HEK293 (cell line): ENCODE measurements around the gene TAGLN2.

ENCODE experiments used
- CTCF ChIA-PET: fragments of 350-600 bp; formaldehyde crosslinking; extraction: SDS; loops from one replicate; lab custom pipeline; 2021; ENCODE audit warnings: antibody characterized with exemption; lab: Yijun Ruan, JAX
- POLR2A ChIA-PET: fragments of 300-600 bp; formaldehyde crosslinking; extraction: SDS; loops from one replicate; lab custom pipeline; 2020; ENCODE audit warnings: antibody characterized with exemption, inconsistent platforms; lab: Yijun Ruan, JAX
- H3K27ac ChIP-seq: fragments of 200-500 bp; sonication (Bioruptor generic); 2 replicates; pipeline ENCODE4 v1.5.1; 2014; ENCODE audit warnings: low read depth, low read length, control low read depth, inconsistent platforms; ENCODE audit errors: extremely low read depth
- H3K36me3 ChIP-seq, 2 experiments: fragments of 200-500 bp in 1 of 2; sonication (Bioruptor generic) in 1 of 2; 1 replicate in 1 of 2; 2 replicates in 1 of 2; pipeline ENCODE4 v1.5.1; 2014 to 2017; ENCODE audit warnings: inconsistent platforms in 2 of 2, low read length in 2 of 2; ENCODE audit not compliant: control insufficient read depth in 2 of 2, insufficient read depth in 1 of 2
- H3K4me1 ChIP-seq: fragments of 200-500 bp; sonication (Bioruptor generic); 2 replicates; pipeline ENCODE4 v1.5.1; 2014; ENCODE audit warnings: mild to moderate bottlenecking, low read length, inconsistent platforms; ENCODE audit not compliant: control insufficient read depth, insufficient read depth
- H3K4me3 ChIP-seq: 2 replicates; pipeline ENCODE4 v1.5.1; 2011; ENCODE audit warnings: low read depth, mild to moderate bottlenecking, control low read depth, low read length, moderate library complexity
- H3K9me3 ChIP-seq: fragments of 200-500 bp; sonication (Bioruptor generic); 2 replicates; pipeline ENCODE4 v1.5.1; 2014; ENCODE audit warnings: low read depth, low read length, inconsistent platforms; ENCODE audit not compliant: control insufficient read depth, insufficient read depth
- OVOL3 ChIP-seq: fragments of 450-650 bp; formaldehyde crosslinking; IDR thresholded peaks from 2 replicates; pipeline ENCODE4 v1.5.1; 2016; ENCODE audit warnings: missing biosample characterization, missing genetic modification characterization
- SCRT2 ChIP-seq: fragments of 450-650 bp; formaldehyde crosslinking; IDR thresholded peaks from 2 replicates; pipeline ENCODE4 v1.5.1; 2016; ENCODE audit warnings: missing biosample characterization, missing genetic modification characterization
- YY2 ChIP-seq: fragments of 450-650 bp; formaldehyde crosslinking; IDR thresholded peaks from 2 replicates; pipeline ENCODE4 v1.5.1; 2016; ENCODE audit warnings: missing biosample characterization, missing genetic modification characterization
- ZBTB21 ChIP-seq: fragments of 450-650 bp; formaldehyde crosslinking; IDR thresholded peaks from 2 replicates; pipeline ENCODE4 v1.5.1; 2017; ENCODE audit warnings: missing biosample characterization, missing genetic modification characterization
- ZBTB48 ChIP-seq: fragments of 450-650 bp; formaldehyde crosslinking; IDR thresholded peaks from 2 replicates; pipeline ENCODE4 v1.5.1; 2016; ENCODE audit warnings: missing biosample characterization, missing genetic modification characterization
- ZBTB7A ChIP-seq: fragments of 450-650 bp; formaldehyde crosslinking; IDR thresholded peaks from 2 replicates; pipeline ENCODE4 v1.5.1; 2016; ENCODE audit warnings: low read depth, missing biosample characterization, missing genetic modification characterization
- ZBTB8A ChIP-seq: fragments of 450-650 bp; formaldehyde crosslinking; IDR thresholded peaks from 2 replicates; pipeline ENCODE4 v1.5.1; 2016; ENCODE audit warnings: missing biosample characterization, missing genetic modification characterization
- ZFP41 ChIP-seq: fragments of 450-650 bp; formaldehyde crosslinking; IDR thresholded peaks from 2 replicates; pipeline ENCODE4 v1.5.1; 2016; ENCODE audit warnings: missing biosample characterization, missing genetic modification characterization, borderline replicate concordance
- ZNF10 ChIP-seq: fragments of 450-650 bp; formaldehyde crosslinking; IDR thresholded peaks from 2 replicates; pipeline ENCODE4 v1.5.1; 2017; ENCODE audit warnings: missing biosample characterization, missing genetic modification characterization
- ZNF211 ChIP-seq: fragments of 450-650 bp; formaldehyde crosslinking; IDR thresholded peaks from 2 replicates; pipeline ENCODE4 v1.5.1; 2016; ENCODE audit warnings: low read depth, missing biosample characterization, missing genetic modification characterization
- ZNF223 ChIP-seq: fragments of 450-650 bp; formaldehyde crosslinking; IDR thresholded peaks from 2 replicates; pipeline ENCODE4 v1.5.1; 2016; ENCODE audit warnings: missing biosample characterization, missing genetic modification characterization
- ZNF23 ChIP-seq: fragments of 450-650 bp; formaldehyde crosslinking; IDR thresholded peaks from 2 replicates; pipeline ENCODE4 v1.5.1; 2016; ENCODE audit warnings: missing biosample characterization, missing genetic modification characterization, borderline replicate concordance
- ZNF266 ChIP-seq: fragments of 450-650 bp; formaldehyde crosslinking; IDR thresholded peaks from 2 replicates; pipeline ENCODE4 v1.5.1; 2016; ENCODE audit warnings: missing biosample characterization, missing genetic modification characterization, low read depth
- ZNF292 ChIP-seq: fragments of 450-650 bp; formaldehyde crosslinking; IDR thresholded peaks from 2 replicates; pipeline ENCODE4 v1.5.1; 2016; ENCODE audit warnings: low read depth, missing biosample characterization, missing genetic modification characterization, borderline replicate concordance
- ZNF324 ChIP-seq: fragments of 450-650 bp; formaldehyde crosslinking; IDR thresholded peaks from 2 replicates; pipeline ENCODE4 v1.5.1; 2016; ENCODE audit warnings: missing biosample characterization, missing genetic modification characterization
- ZNF48 ChIP-seq: fragments of 450-650 bp; formaldehyde crosslinking; IDR thresholded peaks from 2 replicates; pipeline ENCODE4 v1.5.1; 2016; ENCODE audit warnings: missing biosample characterization, missing genetic modification characterization
- ZNF529 ChIP-seq: fragments of 450-650 bp; formaldehyde crosslinking; IDR thresholded peaks from 2 replicates; pipeline ENCODE4 v1.5.1; 2017; ENCODE audit warnings: missing genetic modification characterization, missing biosample characterization; ENCODE audit not compliant: insufficient replicate concordance
- ZNF549 ChIP-seq: fragments of 450-650 bp; IDR thresholded peaks from 2 replicates; pipeline ENCODE4 v1.5.1; 2018; ENCODE audit warnings: missing biosample characterization, missing genetic modification characterization, mild to moderate bottlenecking, inconsistent platforms, moderate library complexity
- ZNF558 ChIP-seq: fragments of 450-650 bp; formaldehyde crosslinking; IDR thresholded peaks from 2 replicates; pipeline ENCODE4 v1.5.1; 2016; ENCODE audit warnings: missing biosample characterization, missing genetic modification characterization
- ZNF571 ChIP-seq: fragments of 450-650 bp; formaldehyde crosslinking; IDR thresholded peaks from 2 replicates; pipeline ENCODE4 v1.5.0; 2017; ENCODE audit warnings: missing biosample characterization, missing genetic modification characterization
- ZNF600 ChIP-seq: fragments of 450-650 bp; formaldehyde crosslinking; IDR thresholded peaks from 2 replicates; pipeline ENCODE4 v1.5.1; 2016; ENCODE audit warnings: missing biosample characterization, missing genetic modification characterization
- ZNF624 ChIP-seq: fragments of 450-650 bp; formaldehyde crosslinking; IDR thresholded peaks from 2 replicates; pipeline ENCODE4 v1.5.1; 2017; ENCODE audit warnings: missing biosample characterization, missing genetic modification characterization
- ZNF843 ChIP-seq: fragments of 450-650 bp; formaldehyde crosslinking; IDR thresholded peaks from 2 replicates; pipeline ENCODE4 v1.5.1; 2016; ENCODE audit warnings: missing biosample characterization, missing genetic modification characterization
- ZXDB ChIP-seq: fragments of 450-650 bp; formaldehyde crosslinking; IDR thresholded peaks from 2 replicates; pipeline ENCODE4 v1.5.1; 2016; ENCODE audit warnings: missing biosample characterization, missing genetic modification characterization
- TF ChIP-seq, protein P1 (sequence below): fragments of 450-650 bp; formaldehyde crosslinking; IDR thresholded peaks from 2 replicates; pipeline ENCODE4 v1.5.1; 2017; ENCODE audit warnings: missing biosample characterization, missing genetic modification characterization
- TF ChIP-seq, protein P2 (sequence below): fragments of 450-650 bp; formaldehyde crosslinking; conservative IDR thresholded peaks from 2 replicates; pipeline ENCODE4 v1.5.1; 2016; ENCODE audit warnings: low read depth, missing biosample characterization, missing genetic modification characterization

Gene TAGLN2

DNA sequence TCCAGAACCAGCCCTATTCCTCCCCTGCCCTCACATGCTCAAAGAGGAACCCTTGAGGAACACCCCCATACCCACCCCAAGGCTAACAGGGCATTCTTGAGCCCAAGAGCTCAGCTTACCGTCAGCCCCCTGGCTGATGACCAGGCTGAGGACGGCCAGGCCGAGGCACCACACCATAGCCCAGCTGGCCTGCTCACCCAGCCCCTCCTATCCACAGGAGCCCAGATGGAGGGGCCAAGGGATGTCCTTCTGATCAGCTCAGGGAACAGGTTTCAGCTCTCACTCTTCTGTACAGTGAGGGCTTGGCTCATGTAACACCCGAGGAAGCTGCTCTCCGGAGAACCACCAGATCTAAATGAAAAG is 18.0 kb upstream of the TAGLN2 start (continued):
- TF ChIP-seq ZXDB (tag by site-specific recombination) (no peak), ZNF10 (tag by site-specific recombination) (no peak), ZNF23 (tag by site-specific recombination) (no peak), OVOL3 (tag by site-specific recombination) (no peak), SCRT2 (tag by site-specific recombination) (no peak), ZNF223 (tag by site-specific recombination) (no peak), ZBTB7A (no peak)
- TF ChIP-seq, all 188 proteins: peak for 0

DNA sequence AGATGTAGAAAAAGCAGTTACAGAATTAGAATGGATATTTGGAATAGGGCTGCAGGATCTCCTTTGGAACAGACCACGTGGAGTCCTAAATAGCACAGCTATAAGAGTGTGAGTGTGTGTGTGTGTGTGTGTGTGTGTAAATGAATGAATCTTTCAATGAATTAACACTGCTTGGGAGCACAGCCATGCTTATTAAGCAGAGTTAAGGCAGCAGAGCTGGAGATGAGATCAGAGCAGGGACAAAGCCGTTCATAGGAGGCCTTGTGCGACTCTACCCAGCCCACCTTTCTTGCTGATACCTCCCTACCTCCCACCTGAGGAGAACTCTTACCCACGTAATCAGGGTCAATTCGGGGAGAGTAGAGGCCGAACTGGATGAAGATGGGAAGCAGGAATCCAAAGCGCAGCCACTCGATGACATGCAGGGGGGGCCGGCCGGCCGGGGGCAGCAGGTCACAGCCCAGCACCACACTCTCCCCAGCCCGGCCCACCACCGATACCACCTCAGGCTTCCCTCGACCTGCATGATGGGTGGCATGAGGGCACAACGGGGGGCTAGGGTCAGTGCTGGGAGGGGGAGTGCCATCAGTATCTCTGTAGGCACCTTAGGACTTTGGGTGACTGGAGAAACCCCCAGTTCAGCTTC is 17.4 kb upstream of the TAGLN2 start:
- Histone ChIP-seq H3K4me3 (no peak overlapping the region), H3K9me3 (no peaks in the 10 kb centered on the region), H3K36me3 (no peaks in the 10 kb centered on the region), H3K4me1 (no peaks in the 10 kb centered on the region), H3K27ac (no peak overlapping the region)
- TF ChIP-seq ZNF600 (tag by site-specific recombination) (no peak), ZNF48 (tag by site-specific recombination) (no peak), ZNF624 (tag by site-specific recombination) (no peak), ZNF211 (tag by site-specific recombination) (no peak), ZNF529 (tag by site-specific recombination) (no peak), ZNF843 (tag by site-specific recombination) (no peak), ZBTB8A (tag by site-specific recombination) (no peak), YY2 (tag by site-specific recombination) (no peak), ZNF571 (tag by site-specific recombination) (no peak), ZNF324 (no peak), ZNF549 (tag by site-specific recombination) (no peak), ZNF558 (no peak), ZNF10 (tag by site-specific recombination) (no peak), ZBTB21 (tag by site-specific recombination) (no peak), ZNF292 (tag by site-specific recombination) (no peak), ZNF266 (tag by site-specific recombination) (no peak), ZFP41 (tag by site-specific recombination) (no peak), ZBTB48 (tag by site-specific recombination) (no peak)
- TF ChIP-seq, protein P1, sequence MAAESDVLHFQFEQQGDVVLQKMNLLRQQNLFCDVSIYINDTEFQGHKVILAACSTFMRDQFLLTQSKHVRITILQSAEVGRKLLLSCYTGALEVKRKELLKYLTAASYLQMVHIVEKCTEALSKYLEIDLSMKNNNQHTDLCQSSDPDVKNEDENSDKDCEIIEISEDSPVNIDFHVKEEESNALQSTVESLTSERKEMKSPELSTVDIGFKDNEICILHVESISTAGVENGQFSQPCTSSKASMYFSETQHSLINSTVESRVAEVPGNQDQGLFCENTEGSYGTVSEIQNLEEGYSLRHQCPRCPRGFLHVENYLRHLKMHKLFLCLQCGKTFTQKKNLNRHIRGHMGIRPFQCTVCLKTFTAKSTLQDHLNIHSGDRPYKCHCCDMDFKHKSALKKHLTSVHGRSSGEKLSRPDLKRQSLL: no peak
- TF ChIP-seq, protein P2, sequence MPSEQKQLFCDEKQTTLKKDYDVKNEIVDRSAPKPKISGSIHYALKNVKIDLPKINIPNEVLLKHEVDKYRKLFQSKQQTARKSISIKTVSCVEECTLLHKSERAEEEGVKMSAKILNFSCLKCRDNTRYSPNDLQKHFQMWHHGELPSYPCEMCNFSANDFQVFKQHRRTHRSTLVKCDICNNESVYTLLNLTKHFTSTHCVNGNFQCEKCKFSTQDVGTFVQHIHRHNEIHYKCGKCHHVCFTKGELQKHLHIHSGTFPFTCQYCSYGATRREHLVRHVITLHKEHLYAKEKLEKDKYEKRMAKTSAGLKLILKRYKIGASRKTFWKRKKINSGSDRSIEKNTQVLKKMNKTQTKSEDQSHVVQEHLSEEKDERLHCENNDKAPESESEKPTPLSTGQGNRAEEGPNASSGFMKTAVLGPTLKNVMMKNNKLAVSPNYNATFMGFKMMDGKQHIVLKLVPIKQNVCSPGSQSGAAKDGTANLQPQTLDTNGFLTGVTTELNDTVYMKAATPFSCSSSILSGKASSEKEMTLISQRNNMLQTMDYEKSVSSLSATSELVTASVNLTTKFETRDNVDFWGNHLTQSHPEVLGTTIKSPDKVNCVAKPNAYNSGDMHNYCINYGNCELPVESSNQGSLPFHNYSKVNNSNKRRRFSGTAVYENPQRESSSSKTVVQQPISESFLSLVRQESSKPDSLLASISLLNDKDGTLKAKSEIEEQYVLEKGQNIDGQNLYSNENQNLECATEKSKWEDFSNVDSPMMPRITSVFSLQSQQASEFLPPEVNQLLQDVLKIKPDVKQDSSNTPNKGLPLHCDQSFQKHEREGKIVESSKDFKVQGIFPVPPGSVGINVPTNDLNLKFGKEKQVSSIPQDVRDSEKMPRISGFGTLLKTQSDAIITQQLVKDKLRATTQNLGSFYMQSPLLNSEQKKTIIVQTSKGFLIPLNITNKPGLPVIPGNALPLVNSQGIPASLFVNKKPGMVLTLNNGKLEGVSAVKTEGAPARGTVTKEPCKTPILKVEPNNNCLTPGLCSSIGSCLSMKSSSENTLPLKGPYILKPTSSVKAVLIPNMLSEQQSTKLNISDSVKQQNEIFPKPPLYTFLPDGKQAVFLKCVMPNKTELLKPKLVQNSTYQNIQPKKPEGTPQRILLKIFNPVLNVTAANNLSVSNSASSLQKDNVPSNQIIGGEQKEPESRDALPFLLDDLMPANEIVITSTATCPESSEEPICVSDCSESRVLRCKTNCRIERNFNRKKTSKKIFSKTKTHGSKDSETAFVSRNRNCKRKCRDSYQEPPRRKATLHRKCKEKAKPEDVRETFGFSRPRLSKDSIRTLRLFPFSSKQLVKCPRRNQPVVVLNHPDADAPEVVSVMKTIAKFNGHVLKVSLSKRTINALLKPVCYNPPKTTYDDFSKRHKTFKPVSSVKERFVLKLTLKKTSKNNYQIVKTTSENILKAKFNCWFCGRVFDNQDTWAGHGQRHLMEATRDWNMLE (tag by site-specific recombination): no peak
- ChIA-PET CTCF (interaction anchor here (0.6 to 10.8 kb wide), 2 partner anchors 65 to 1738 kb away, joined by 3 to 87 read pairs; no protein-coding TSS in a partner anchor), POLR2A (interaction anchor here (4.1 kb wide), 1 partner anchor 18 kb away, joined by 25 read pairs; the partner anchor contains the start of gene TAGLN2)
